Measurements from ENCODE around the gene NDUFB7.

GRCh38 chr19:14565298-14565679 lies 6.6 kb downstream of the NDUFB7 start:
- TF ChIP-seq, protein P1, sequence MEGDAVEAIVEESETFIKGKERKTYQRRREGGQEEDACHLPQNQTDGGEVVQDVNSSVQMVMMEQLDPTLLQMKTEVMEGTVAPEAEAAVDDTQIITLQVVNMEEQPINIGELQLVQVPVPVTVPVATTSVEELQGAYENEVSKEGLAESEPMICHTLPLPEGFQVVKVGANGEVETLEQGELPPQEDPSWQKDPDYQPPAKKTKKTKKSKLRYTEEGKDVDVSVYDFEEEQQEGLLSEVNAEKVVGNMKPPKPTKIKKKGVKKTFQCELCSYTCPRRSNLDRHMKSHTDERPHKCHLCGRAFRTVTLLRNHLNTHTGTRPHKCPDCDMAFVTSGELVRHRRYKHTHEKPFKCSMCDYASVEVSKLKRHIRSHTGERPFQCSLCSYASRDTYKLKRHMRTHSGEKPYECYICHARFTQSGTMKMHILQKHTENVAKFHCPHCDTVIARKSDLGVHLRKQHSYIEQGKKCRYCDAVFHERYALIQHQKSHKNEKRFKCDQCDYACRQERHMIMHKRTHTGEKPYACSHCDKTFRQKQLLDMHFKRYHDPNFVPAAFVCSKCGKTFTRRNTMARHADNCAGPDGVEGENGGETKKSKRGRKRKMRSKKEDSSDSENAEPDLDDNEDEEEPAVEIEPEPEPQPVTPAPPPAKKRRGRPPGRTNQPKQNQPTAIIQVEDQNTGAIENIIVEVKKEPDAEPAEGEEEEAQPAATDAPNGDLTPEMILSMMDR (conservative IDR thresholded peaks at IDR 0.05; ENCODE audit: low read depth, low read length) = no peak
- TF ChIP-seq EZH2phosphoT487 (IDR thresholded peaks at IDR 0.05; ENCODE audit: borderline replicate concordance, low read length) = no peak
- no peak for TF ChIP-seq EZH2 (IDR thresholded peaks at IDR 0.05; ENCODE audit: low read length, unreplicated experiment)

All from PC-3 (cell line).